Stimulated activated CD8-positive, alpha-beta memory T cell treated with anti-CD3 and anti-CD28 coated beads, Interleukin-12 subunit alpha, Interleukin-12 subunit beta, amount 100 ng/mL, for 1 hour (primary cell): ENCODE data around the gene IL4R.

ENCODE experiments used
- DNase-seq: peaks from one replicate; pipeline ENCODE4 v3.0.0-alpha.2; 2020; ENCODE audit warnings: low read depth

The IL4R gene

DNA sequence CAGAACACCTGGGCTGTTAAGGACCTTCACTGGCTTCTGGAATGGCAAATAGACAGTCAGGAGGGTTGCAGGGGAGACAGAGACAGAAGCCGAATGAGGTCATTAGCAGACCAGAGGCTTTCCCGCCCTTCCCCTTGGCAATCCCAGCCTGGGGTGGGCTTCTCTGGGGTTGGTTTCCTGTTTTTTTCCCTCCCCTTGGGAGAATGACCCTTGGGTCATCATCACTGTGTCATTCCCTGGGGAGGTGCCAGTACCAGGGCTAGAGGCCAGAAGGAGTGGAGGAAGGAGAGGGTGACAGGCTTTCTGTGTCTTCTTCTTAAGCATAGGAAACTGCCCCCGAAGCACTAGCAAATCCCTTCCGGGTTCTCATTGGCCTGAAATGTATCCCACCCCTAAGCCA lies 45.3 kb downstream of the IL4R start:
- DNase-seq = no peak

GRCh38 chr16:27359615-27360014 lies 45.8 kb downstream of the IL4R start:
- DNase-seq = no peak

GRCh38 chr16:27361987-27362386 lies 48.2 kb downstream of the IL4R start:
- DNase-seq = no peak

- DNase-seq = no peak
These were observed 48.9 kb downstream of the IL4R start for GRCh38 chr16:27362570-27363245.

DNA sequence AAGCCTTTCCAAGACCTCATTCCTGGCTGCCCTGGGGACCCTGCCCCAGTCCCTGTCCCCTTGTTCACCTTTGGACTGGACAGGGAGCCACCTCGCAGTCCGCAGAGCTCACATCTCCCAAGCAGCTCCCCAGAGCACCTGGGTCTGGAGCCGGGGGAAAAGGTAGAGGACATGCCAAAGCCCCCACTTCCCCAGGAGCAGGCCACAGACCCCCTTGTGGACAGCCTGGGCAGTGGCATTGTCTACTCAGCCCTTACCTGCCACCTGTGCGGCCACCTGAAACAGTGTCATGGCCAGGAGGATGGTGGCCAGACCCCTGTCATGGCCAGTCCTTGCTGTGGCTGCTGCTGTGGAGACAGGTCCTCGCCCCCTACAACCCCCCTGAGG lies 49.5 kb downstream of the IL4R start:
- no peak for DNase-seq

- DNase-seq = no peak
These were observed 50.0 kb downstream of the IL4R start for GRCh38 chr16:27363797-27364196.

DNA sequence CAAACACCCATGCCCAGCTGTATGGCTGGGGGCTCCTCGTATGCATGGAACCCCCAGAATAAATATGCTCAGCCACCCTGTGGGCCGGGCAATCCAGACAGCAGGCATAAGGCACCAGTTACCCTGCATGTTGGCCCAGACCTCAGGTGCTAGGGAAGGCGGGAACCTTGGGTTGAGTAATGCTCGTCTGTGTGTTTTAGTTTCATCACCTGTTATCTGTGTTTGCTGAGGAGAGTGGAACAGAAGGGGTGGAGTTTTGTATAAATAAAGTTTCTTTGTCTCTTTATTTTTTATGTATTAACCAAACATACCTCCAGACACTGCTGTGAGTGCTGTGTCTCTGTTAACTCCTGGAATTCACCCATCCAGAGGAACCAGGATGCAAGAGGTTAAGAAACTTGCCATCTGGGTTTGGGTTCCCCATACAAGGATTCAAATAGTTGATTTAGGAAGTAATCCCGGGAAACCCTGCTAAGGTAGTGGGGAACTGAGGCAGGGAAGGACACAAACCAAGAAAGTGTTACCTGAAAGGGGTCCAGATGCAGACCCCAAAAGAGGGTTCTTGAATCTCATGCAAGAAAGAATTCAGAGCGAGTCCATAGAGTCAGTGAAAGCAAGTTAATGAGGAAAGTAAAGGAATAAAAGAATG lies 50.8 kb downstream of the IL4R start:
- DNase-seq = no peak

DNA sequence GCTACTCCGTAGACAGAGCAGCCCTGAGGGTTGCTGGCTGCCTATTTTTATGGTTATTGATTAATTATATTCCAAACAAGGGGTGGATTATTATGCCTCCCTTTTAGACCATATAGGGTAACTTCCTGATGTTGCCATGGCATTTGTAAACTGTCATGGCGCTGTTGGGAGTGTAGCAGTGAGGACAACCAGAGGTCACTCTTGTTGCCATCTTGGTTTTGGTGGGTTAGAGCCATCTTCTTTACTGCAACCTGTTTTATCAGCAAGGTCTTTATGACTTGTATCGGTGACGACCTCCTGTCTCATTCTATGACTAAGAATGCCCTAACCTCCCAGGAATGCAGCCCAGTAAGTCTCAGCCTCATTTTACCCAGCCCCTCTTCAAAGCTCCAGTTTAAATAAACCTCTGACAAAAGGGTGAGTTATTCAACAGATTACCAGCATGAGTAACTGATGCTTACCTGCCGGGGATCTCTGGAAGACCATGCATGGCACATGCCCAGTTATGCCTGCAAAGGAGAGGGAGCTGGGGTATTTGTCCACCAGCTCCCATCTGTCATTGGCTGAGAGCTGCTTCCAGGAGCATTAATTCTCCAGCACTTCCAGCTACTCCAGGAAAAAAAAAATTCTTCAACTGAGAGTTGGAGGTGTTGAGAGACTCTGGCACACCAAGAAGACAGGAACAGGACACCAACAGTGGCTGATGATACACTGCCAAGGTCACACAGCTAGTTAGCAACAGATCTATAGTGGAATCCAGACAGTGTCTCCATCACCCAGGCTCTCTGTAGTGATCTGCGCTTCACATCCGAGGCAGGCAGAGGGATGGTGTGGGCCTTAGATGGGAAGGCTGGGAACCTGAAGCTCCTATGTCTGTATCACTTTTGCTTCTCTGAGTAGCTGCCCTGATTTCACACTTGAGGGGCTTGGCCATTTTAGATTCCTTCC lies 51.6 kb downstream of the IL4R start:
- DNase-seq = no peak

- DNase-seq = no peak
These were observed 53.1 kb downstream of the IL4R start for GRCh38 chr16:27366687-27367460.

- peak; percentile 85 for DNase-seq
These were observed 53.9 kb downstream of the IL4R start for GRCh38 chr16:27367461-27368357.

GRCh38 chr16:27368358-27368722 lies 54.6 kb downstream of the IL4R start:
- no peak for DNase-seq

DNA sequence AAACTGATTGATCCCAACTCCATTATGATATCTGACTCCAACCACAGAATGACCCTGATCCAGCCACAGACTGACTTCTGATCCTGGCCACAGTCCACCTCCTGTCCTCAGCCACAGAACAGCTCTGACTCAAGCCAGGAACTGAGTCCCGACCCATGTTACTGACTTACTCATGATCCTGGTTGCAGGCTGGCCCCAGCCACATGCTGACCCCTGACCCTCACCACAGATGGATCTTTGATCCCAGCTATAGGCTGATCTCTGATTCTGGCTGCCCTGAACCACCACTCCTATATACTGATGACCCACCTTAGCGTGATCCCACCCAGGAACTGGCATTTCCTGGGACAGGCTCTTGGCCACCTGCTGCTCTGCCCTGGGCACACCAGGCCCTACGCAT lies 56.0 kb downstream of the IL4R start:
- DNase-seq = no peak

- DNase-seq = no peak
These were observed 56.5 kb downstream of the IL4R start for GRCh38 chr16:27370318-27370717.

- no peak for DNase-seq
These were observed 59.5 kb downstream of the IL4R start for GRCh38 chr16:27373312-27373711.

GRCh38 chr16:27374221-27374803 lies 60.5 kb downstream of the IL4R start:
- DNase-seq = no peak

- no peak for DNase-seq
These were observed 61.1 kb downstream of the IL4R start for GRCh38 chr16:27374804-27375425.

- DNase-seq = no peak
These were observed 64.1 kb downstream of the IL4R start for GRCh38 chr16:27377666-27378485.

DNA sequence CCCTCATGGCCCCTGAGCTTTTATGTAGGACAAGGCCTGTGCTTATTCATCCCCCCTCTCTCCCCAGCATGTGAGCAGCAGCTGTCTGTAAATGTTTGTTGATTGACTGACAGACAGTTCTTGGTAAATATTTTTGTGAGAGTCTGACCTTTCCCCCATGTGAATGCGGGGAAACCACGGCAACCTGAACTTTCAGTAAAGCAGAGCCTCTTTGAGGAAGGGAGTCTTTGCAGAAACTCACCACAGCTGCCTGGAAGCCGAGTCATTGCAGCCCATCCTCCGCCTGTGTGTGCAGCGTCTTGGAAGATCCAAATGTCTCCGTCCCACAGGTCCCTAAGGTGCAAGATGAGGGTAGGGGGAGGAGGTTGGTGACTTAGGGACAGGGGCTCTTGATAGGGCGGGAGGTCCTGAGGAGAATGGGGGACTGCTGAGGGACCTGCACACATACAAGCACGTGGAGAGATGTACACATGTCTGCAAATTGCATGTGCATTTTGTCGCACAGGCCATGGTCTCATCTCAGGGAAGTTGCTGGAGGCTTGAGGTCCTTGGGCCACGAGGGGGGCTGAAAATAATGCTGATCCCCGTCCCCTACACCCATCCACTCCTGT lies 65.2 kb downstream of the IL4R start:
- DNase-seq = no peak

- no peak for DNase-seq
These were observed 66.1 kb downstream of the IL4R start for GRCh38 chr16:27379919-27380318.
